Trophoblast cell (in vitro differentiated cells and primary cell): ENCODE data around the gene KLRC3.
A peak's percentile ranks its signal among the peaks of the same experiment; 100 is the strongest.
"Not testable (repeated sequence)": the region's sequence is repeated elsewhere in the genome, so short reads cannot be mapped to it uniquely, and the experiment has no call there.

Experiments
- DNase-seq, 2 donors: peaks; one replicate each; pipeline ENCODE4 v3.0.0-alpha.2; 2016
- H2AFZ ChIP-seq: 2 replicates; pipeline ENCODE4 v1.6.1; 2013; ENCODE audit warnings: low read length, moderate library complexity, mild to moderate bottlenecking; ENCODE audit not compliant: insufficient read depth, poor library complexity
- H2AK5ac ChIP-seq: 2 replicates; pipeline ENCODE4 v1.6.1; 2013; ENCODE audit warnings: mild to moderate bottlenecking, low read length
- H2BK120ac ChIP-seq: 2 replicates; pipeline ENCODE4 v1.6.1; 2013; ENCODE audit warnings: low read length, mild to moderate bottlenecking, moderate library complexity; ENCODE audit not compliant: insufficient read depth, poor library complexity
- H2BK12ac ChIP-seq: 2 replicates; pipeline ENCODE4 v1.6.1; 2013; ENCODE audit warnings: mild to moderate bottlenecking, low read length, moderate library complexity
- H2BK5ac ChIP-seq: 2 replicates; pipeline ENCODE4 v1.6.1; 2013; ENCODE audit warnings: low read length, low read depth, moderate library complexity, mild to moderate bottlenecking; ENCODE audit not compliant: poor library complexity
- H3K14ac ChIP-seq: 2 replicates; pipeline ENCODE4 v1.6.1; 2013; ENCODE audit warnings: mild to moderate bottlenecking, low read length
- H3K18ac ChIP-seq: 2 replicates; pipeline ENCODE4 v1.6.1; 2013; ENCODE audit warnings: mild to moderate bottlenecking, low read length
- H3K23ac ChIP-seq: 2 replicates; pipeline ENCODE4 v1.6.1; 2013; ENCODE audit warnings: low read length
- H3K27ac ChIP-seq: 2 replicates; pipeline ENCODE4 v1.5.1; 2013; ENCODE audit warnings: low read depth, mild to moderate bottlenecking, inconsistent platforms, low read length, moderate library complexity
- H3K27me3 ChIP-seq: 2 replicates; pipeline ENCODE4 v1.6.1; 2013; ENCODE audit warnings: inconsistent platforms, mild to moderate bottlenecking, low read length, moderate library complexity; ENCODE audit not compliant: insufficient read depth
- H3K36me3 ChIP-seq, 2 experiments: 1 replicate in 1 of 2; 2 replicates in 1 of 2; pipeline ENCODE4 v1.6.1; 2013; ENCODE audit warnings: low read length in 2 of 2, mild to moderate bottlenecking in 2 of 2, moderate library complexity in 1 of 2; ENCODE audit not compliant: insufficient read depth in 2 of 2, control insufficient read depth in 1 of 2
- H3K4ac ChIP-seq: 2 replicates; pipeline ENCODE4 v1.6.1; 2013; ENCODE audit warnings: low read depth, mild to moderate bottlenecking, low read length, moderate library complexity
- H3K4me1 ChIP-seq, 2 experiments: 1 replicate in 1 of 2; 2 replicates in 1 of 2; pipeline ENCODE4 v1.6.1; 2013; ENCODE audit warnings: low read length in 2 of 2, mild to moderate bottlenecking in 2 of 2, moderate library complexity in 1 of 2; ENCODE audit not compliant: insufficient read depth in 2 of 2, control insufficient read depth in 1 of 2
- H3K4me2 ChIP-seq: 2 replicates; pipeline ENCODE4 v1.6.1; 2013; ENCODE audit warnings: inconsistent platforms, mild to moderate bottlenecking, low read length, moderate library complexity
- H3K4me3 ChIP-seq: 2 replicates; pipeline ENCODE4 v1.5.1; 2013; ENCODE audit warnings: mild to moderate bottlenecking, low read depth, low read length, inconsistent platforms
- H3K79me1 ChIP-seq: one replicate; pipeline ENCODE4 v1.6.1; 2013; ENCODE audit warnings: low read length
- H3K79me2 ChIP-seq: 2 replicates; pipeline ENCODE4 v1.6.1; 2013; ENCODE audit warnings: low read length, mild to moderate bottlenecking; ENCODE audit not compliant: control insufficient read depth, insufficient read depth, poor library complexity
- H3K9ac ChIP-seq: 2 replicates; pipeline ENCODE4 v1.6.1; 2013; ENCODE audit warnings: mild to moderate bottlenecking, low read length
- H3K9me3 ChIP-seq: 2 replicates; pipeline ENCODE4 v1.6.1; 2013; ENCODE audit warnings: low read depth, mild to moderate bottlenecking, control low read depth, inconsistent platforms, low read length; ENCODE audit not compliant: insufficient read depth
- H4K12ac ChIP-seq: 2 replicates; pipeline ENCODE4 v1.6.1; 2013; ENCODE audit warnings: low read depth, mild to moderate bottlenecking, low read length, moderate library complexity
- H4K8ac ChIP-seq: 2 replicates; pipeline ENCODE4 v1.6.1; 2013; ENCODE audit warnings: low read depth, mild to moderate bottlenecking, low read length, moderate library complexity
- H4K91ac ChIP-seq: one replicate; pipeline ENCODE4 v1.6.1; 2013; ENCODE audit warnings: low read depth, mild to moderate bottlenecking, low read length, moderate library complexity
- WGBS: extraction: QIAGEN DNeasy Blood & Tissue Kit; methylation state at CpG from one replicate; pipeline ENCODE4 v1.1.7; 2013; ENCODE audit warnings: missing lambda C conversion rate; ENCODE audit not compliant: insufficient read length, insufficient coverage; ENCODE audit errors: extremely low coverage; 5-methylcytosine and 5-hydroxymethylcytosine counted together

KLRC3 gene

DNA sequence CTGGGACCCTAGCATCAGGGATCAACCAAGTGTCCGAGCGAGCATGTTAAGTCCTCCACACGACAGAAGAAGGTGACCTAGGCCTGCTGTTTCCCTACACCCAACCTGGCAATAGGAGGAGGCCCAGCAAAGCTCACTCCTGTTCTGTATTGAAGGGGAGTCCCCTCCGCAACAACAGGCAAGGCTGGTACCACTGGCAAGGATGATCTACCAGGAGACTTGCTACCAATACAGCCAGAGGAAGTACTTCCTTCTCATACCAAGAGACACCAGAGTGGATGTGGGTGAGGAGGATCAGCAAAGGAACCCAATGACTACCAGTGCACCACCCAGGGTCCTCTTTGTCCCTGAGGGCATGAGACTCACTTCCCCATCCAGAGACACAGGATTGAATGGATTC is 27.8 kb upstream of the KLRC3 start:
- Histone ChIP-seq H3K4ac (no peak overlapping the region), H3K9me3 (no peaks in the 10 kb centered on the region), H3K23ac (no peak overlapping the region), H3K9ac (no peak overlapping the region), H4K12ac (no peak overlapping the region), H3K27ac (no peak overlapping the region), H3K4me2 (no peak overlapping the region), H3K27me3 (no peaks in the 10 kb centered on the region), H3K14ac (no peak overlapping the region), H2BK120ac (no peak overlapping the region), H4K91ac (no peak overlapping the region), H2BK5ac (no peak overlapping the region), H3K79me1 (no peaks in the 10 kb centered on the region), H3K4me1 (no peaks in the 10 kb centered on the region), H3K79me2 (no peaks in the 10 kb centered on the region), H3K4me3 (no peak overlapping the region), H3K36me3 (no peaks in the 10 kb centered on the region), H3K18ac (no peak overlapping the region), H4K8ac (no peak overlapping the region), H2AFZ (no peak overlapping the region), H2BK12ac (no peak overlapping the region), H2AK5ac (no peak overlapping the region)
- DNase-seq = no peak
- WGBS = no CpG with 5 or more reads among the region's 4 CpGs

- not testable (repeated sequence) for H3K18ac ChIP-seq, H3K27me3 ChIP-seq, H3K79me1 ChIP-seq, H3K4me1 ChIP-seq, H3K36me3 ChIP-seq, DNase-seq, H3K14ac ChIP-seq, H3K4me2 ChIP-seq, H2AK5ac ChIP-seq, H2BK120ac ChIP-seq, H2AFZ ChIP-seq, H3K27ac ChIP-seq, H3K9ac ChIP-seq, H3K23ac ChIP-seq, H3K4ac ChIP-seq, H4K8ac ChIP-seq, H3K79me2 ChIP-seq, H2BK12ac ChIP-seq, H4K12ac ChIP-seq, H2BK5ac ChIP-seq, H3K9me3 ChIP-seq, H4K91ac ChIP-seq, H3K4me3 ChIP-seq
- no CpG with 5 or more reads among the region's 5 CpGs for WGBS
Observed at GRCh38 chr12:10446052-10446451, 25.7 kb upstream of the KLRC3 start.

DNA sequence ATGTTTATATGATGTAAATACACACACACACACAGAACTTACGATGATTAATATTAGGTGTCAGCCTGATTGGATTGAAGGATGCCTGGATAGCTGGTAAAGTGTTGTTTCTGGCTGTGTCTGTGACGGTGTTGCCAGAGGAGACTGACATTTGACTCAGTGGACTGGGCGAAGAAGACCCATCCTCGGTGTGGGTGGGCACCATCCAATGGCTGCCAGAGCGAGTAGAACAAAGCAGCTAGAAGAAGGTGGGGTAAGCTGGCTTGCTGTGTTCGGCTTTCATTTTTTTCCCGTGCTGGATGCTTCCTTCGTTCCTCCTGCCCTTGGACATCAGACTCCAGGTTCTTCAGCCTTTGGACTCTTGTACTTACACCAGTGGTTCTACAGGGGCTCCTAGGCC is 20.7 kb upstream of the KLRC3 start:
- DNase-seq, H3K36me3 ChIP-seq, H2AK5ac ChIP-seq, H3K23ac ChIP-seq, H3K9ac ChIP-seq, H4K91ac ChIP-seq, H3K18ac ChIP-seq, H3K9me3 ChIP-seq, H2BK5ac ChIP-seq, H3K27ac ChIP-seq, H3K79me2 ChIP-seq, H3K4me1 ChIP-seq, H2AFZ ChIP-seq, H3K27me3 ChIP-seq, H4K12ac ChIP-seq, H3K79me1 ChIP-seq, H3K4me3 ChIP-seq, H3K4ac ChIP-seq, H4K8ac ChIP-seq, H3K4me2 ChIP-seq, H3K14ac ChIP-seq: not testable (repeated sequence)
- no CpG with 5 or more reads among the region's 8 CpGs for WGBS
- peak overlapping the region; percentile 33 for H2BK120ac ChIP-seq
- H2BK12ac ChIP-seq = peak overlapping the region; percentile 2

- not testable (repeated sequence) for H3K4ac ChIP-seq, H3K79me1 ChIP-seq, H3K9me3 ChIP-seq, H2AFZ ChIP-seq, H4K8ac ChIP-seq, H3K27me3 ChIP-seq, H3K23ac ChIP-seq, H3K79me2 ChIP-seq, H4K12ac ChIP-seq, H3K4me2 ChIP-seq, H2BK12ac ChIP-seq, H3K14ac ChIP-seq, H3K4me1 ChIP-seq, H2AK5ac ChIP-seq, H2BK120ac ChIP-seq, H2BK5ac ChIP-seq, H4K91ac ChIP-seq, DNase-seq, H3K18ac ChIP-seq, H3K36me3 ChIP-seq, H3K9ac ChIP-seq, H3K27ac ChIP-seq, H3K4me3 ChIP-seq
- no CpG with 5 or more reads among the region's 2 CpGs for WGBS
Observed at GRCh38 chr12:10439608-10440274, 19.3 kb upstream of the KLRC3 start.
